HepG2 (cell line): Measurements from ENCODE around the gene RNASE8. TPM values are rescaled to one million over a fixed set of nuclear protein-coding genes. Genes with fewer than 3 reads are reported as not detected.

Experiments used
- ASH2L ChIP-seq: fragments of 300-600, 200-600 bp; sonication (generic); IDR thresholded peaks from 2 replicates; pipeline ENCODE4 v1.7.0; 2017; ENCODE audit warnings: low read depth, mild to moderate bottlenecking, moderate library complexity, mixed read lengths, low read length; ENCODE audit not compliant: insufficient read length
- CEBPG ChIP-seq: IDR thresholded peaks from 2 replicates; pipeline ENCODE4 v1.6.1; 2016
- CERS6 ChIP-seq: sonication (generic); formaldehyde crosslinking; IDR thresholded peaks from 2 replicates; pipeline ENCODE4 v1.5.0; 2020; ENCODE audit warnings: missing genetic modification reagents
- EZH2 ChIP-seq: conservative IDR thresholded peaks from 2 replicates; pipeline ENCODE4 v1.6.1; 2012; ENCODE audit warnings: mild to moderate bottlenecking, low read depth, low read length, moderate library complexity
- IRX3 ChIP-seq: sonication (generic); formaldehyde crosslinking; IDR thresholded peaks from 2 replicates; pipeline ENCODE4 v1.8.1; 2023; ENCODE audit warnings: mild to moderate bottlenecking, low read depth, missing genetic modification reagents, borderline replicate concordance
- ISX ChIP-seq: sonication (generic); formaldehyde crosslinking; conservative IDR thresholded peaks from 2 replicates; pipeline ENCODE4 v1.5.0; 2020; ENCODE audit warnings: missing genetic modification reagents
- KDM5A ChIP-seq: fragments of 200-600 bp; sonication (generic); IDR thresholded peaks from 2 replicates; pipeline ENCODE4 v1.7.0; 2018; ENCODE audit warnings: antibody characterized with exemption, mild to moderate bottlenecking, low read length, borderline replicate concordance
- MED13 ChIP-seq: sonication (generic); formaldehyde crosslinking; IDR thresholded peaks from 2 replicates; pipeline ENCODE4 v1.5.0; 2020; ENCODE audit warnings: missing genetic modification reagents
- MLLT10 ChIP-seq: sonication (generic); formaldehyde crosslinking; IDR thresholded peaks from 2 replicates; pipeline ENCODE4 v1.4.0; 2020; ENCODE audit warnings: missing genetic modification reagents
- MTERF4 ChIP-seq: sonication (generic); formaldehyde crosslinking; IDR thresholded peaks from 2 replicates; pipeline ENCODE4 v1.8.0; 2023; ENCODE audit warnings: mild to moderate bottlenecking, missing genetic modification reagents
- SALL2 ChIP-seq: sonication (generic); formaldehyde crosslinking; IDR thresholded peaks from 2 replicates; pipeline ENCODE4 v1.8.1; 2023; ENCODE audit warnings: mild to moderate bottlenecking, missing genetic modification reagents, inconsistent platforms
- SNAPC4 ChIP-seq: sonication (generic); formaldehyde crosslinking; IDR thresholded peaks from 2 replicates; pipeline ENCODE4 v1.4.0; 2020; ENCODE audit warnings: mild to moderate bottlenecking, missing genetic modification reagents
- TBL1XR1 ChIP-seq: fragments of 150-350 bp; IDR thresholded peaks from 2 replicates; pipeline ENCODE4 v1.6.1; 2014; ENCODE audit warnings: borderline replicate concordance, low read length; ENCODE audit not compliant: partially characterized antibody
- ZBTB25 ChIP-seq: IDR thresholded peaks from 2 replicates; pipeline ENCODE4 v1.6.1; 2018; ENCODE audit warnings: missing genetic modification reagents
- ZNF235 ChIP-seq: sonication (generic); formaldehyde crosslinking; IDR thresholded peaks from 2 replicates; pipeline ENCODE4 v1.8.1; 2023; ENCODE audit warnings: mild to moderate bottlenecking, missing genetic modification reagents, borderline replicate concordance
- ZNF550 ChIP-seq: sonication (generic); formaldehyde crosslinking; IDR thresholded peaks from 2 replicates; pipeline ENCODE4 v1.4.0; 2020; ENCODE audit warnings: mild to moderate bottlenecking, missing genetic modification reagents, borderline replicate concordance
- ZNF557 ChIP-seq: sonication (generic); formaldehyde crosslinking; IDR thresholded peaks from 2 replicates; pipeline ENCODE4 v1.4.0; 2020; ENCODE audit warnings: missing genetic modification reagents
- ZNF577 ChIP-seq: sonication (generic); formaldehyde crosslinking; IDR thresholded peaks from 2 replicates; pipeline ENCODE4 v1.4.0; 2020; ENCODE audit warnings: mild to moderate bottlenecking, low read depth, missing genetic modification reagents, borderline replicate concordance
- ZNF619 ChIP-seq: sonication (generic); formaldehyde crosslinking; IDR thresholded peaks from 2 replicates; pipeline ENCODE4 v1.4.0; 2020; ENCODE audit warnings: mild to moderate bottlenecking, missing genetic modification reagents
- ZNF747 ChIP-seq: sonication (generic); formaldehyde crosslinking; IDR thresholded peaks from 2 replicates; pipeline ENCODE4 v1.8.1; 2023; ENCODE audit warnings: missing genetic modification reagents, mild to moderate bottlenecking, borderline replicate concordance
- ZNF83 ChIP-seq: sonication (generic); formaldehyde crosslinking; IDR thresholded peaks from 2 replicates; pipeline ENCODE4 v1.4.0; 2020; ENCODE audit warnings: missing genetic modification reagents, mild to moderate bottlenecking, borderline replicate concordance
- ZNF879 ChIP-seq: sonication (generic); formaldehyde crosslinking; IDR thresholded peaks from 2 replicates; pipeline ENCODE4 v1.8.1; 2023; ENCODE audit warnings: missing genetic modification reagents
- polyA plus RNA-seq, 8 experiments: library from polyadenylated mRNA; depleted of rRNA in 3 of 8; stranded (reverse) in 7 of 8; unstranded in 1 of 8; fragments of >200 nt; fragmentation: Illumina TruSeq in 4 of 8; extraction: Trizol in 4 of 8; gene quantifications; 2 replicates each; pipeline versions ENCODE4 v1.2.1 to v1.2.3, GENCODE V29; 2011 to 2016; ENCODE audit warnings: low read depth in 4 of 8, missing spikeins in 1 of 8, mixed read lengths in 1 of 8; ENCODE audit not compliant: insufficient read depth in 1 of 8
- total RNA-seq, 5 experiments: library from RNA; depleted of rRNA; stranded (reverse); fragments of >200 nt; fragmentation: Illumina TruSeq; extraction: Trizol; gene quantifications; 2 replicates each; pipeline ENCODE4 v1.2.3, GENCODE V29; 2016; ENCODE audit warnings: low read depth in 1 of 5

Gene RNASE8
- total and polyA plus RNA-seq, 2 of the 13 experiments (the other 11 are each of a cell fraction or from before 2014, with no cell fraction given): not detected

- TF ChIP-seq SNAPC4 (CRISPR knock-in tag) (no peak), ZNF577 (no peak), CEBPG (CRISPR knock-in tag) (peak; percentile 52), SALL2 (peak; percentile 93), ISX (CRISPR knock-in tag) (no peak), ZNF235 (CRISPR knock-in tag) (no peak; the same call in 1 of the 2 replicates), ZNF879 (CRISPR knock-in tag) (no peak), MTERF4 (CRISPR knock-in tag) (peak; percentile 88), MED13 (CRISPR knock-in tag) (no peak), ZNF747 (CRISPR knock-in tag) (peak; percentile 96; the same call in 1 of the 2 replicates), ZNF557 (CRISPR knock-in tag) (no peak; the same call in 1 of the 2 replicates), ZNF550 (CRISPR knock-in tag) (peak; percentile 90; the same call in 1 of the 2 replicates), CERS6 (CRISPR knock-in tag) (no peak), TBL1XR1 (peak; percentile 37), ZBTB25 (CRISPR knock-in tag) (peak; percentile 88; the same call in 1 of the 2 replicates), EZH2 (no peak), IRX3 (CRISPR knock-in tag) (peak; percentile 80; the same call in 1 of the 2 replicates), KDM5A (peak; percentile 39; the same call in 1 of the 2 replicates), ASH2L (peak; percentile 54), ZNF83 (CRISPR knock-in tag) (peak; percentile 87; the same call in 1 of the 2 replicates), ZNF619 (CRISPR knock-in tag) (peak; percentile 69; the same call in 1 of the 2 replicates), MLLT10 (no peak)
These were observed 34.8 kb downstream of the RNASE8 start (continued) for GRCh38 chr14:21092273-21093011.
